ENCODE data around the gene PIAS3. TPM values are rescaled to one million over a fixed set of nuclear protein-coding genes. Genes with fewer than 3 reads are reported as not detected.

Gene PIAS3
- total RNA-seq, 2 experiments from 2014 or later, result 17.9 to 18.9 TPM

DNA sequence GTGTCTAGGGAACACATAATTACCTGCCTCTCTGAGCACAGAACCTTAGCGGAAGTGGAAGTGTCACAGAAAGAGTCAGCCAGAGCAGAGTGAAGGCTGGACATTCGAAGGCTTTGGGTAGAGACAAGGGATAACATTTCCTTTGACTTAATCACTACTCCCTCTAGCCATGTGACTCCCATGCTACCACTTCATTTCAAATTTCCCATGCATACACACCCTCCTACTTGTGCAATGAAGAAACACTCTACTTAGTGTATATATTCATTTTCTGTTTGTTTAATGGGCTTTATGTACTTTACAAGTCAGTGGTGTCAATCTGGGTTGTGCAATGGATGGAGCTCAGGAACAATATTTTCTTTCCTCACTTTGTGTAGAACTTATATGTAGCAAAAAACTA lies 19.8 kb upstream of the PIAS3 start:
- intact Hi-C loops (cut with micrococcal nuclease), result no loop called here
- no peak for ATAC-seq
- Mint-ChIP-seq H3K4me3 (no peak overlapping the region), H3K36me3 (ENCODE audit: low read depth) (no peaks in the 10 kb centered on the region), H3K4me1 (ENCODE audit: low read depth) (no peaks in the 10 kb centered on the region), H3K27me3 (peaks cover 8% of the 10 kb centered on the region), H3K9me3 (no peaks in the 10 kb centered on the region), H3K27ac (no peak overlapping the region)
- ChIA-PET CTCF (interaction anchor here (1.1 to 10.2 kb wide), 3 partner anchors 13 to 32 kb away, joined by 4 to 91 read pairs (median 43); partner anchors contain the start of gene NUDT17), POLR2A (interaction anchor here (0.5 to 1.0 kb wide), 3 partner anchors 16 to 67 kb away, joined by 3 to 4 read pairs (median 3); no protein-coding TSS in a partner anchor)
- no peak for TF ChIP-seq CTCF (IDR thresholded peaks at IDR 0.05)
- DNase-seq, result no peak

DNA sequence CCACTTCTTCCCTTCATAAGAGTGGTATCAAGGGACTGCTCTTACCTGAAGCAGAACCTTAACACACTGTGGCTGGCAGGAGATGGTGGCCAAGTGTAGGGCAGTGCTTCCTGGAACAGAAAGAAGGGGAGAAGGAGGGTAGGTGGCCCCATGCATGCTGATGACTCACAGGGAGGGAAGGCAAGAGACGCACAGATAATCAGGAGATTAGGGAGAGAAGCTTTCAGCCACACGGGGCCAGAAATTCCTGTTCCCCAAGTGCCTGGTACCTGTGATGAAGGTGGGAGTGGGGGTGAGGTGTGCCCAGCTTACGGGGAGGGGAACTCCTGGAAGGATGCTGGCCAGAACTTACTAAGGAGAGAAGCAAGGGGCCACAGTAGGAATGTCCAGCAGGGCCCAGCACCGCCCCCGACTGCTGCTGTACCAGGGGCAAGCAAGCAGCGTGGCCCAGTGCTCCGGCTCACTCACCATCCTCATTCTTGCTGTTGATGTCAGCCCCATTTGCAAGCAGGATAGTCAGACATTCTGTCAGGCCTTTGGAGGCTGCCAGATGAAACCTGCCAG lies 19.1 kb upstream of the PIAS3 start:
- ChIA-PET CTCF (interaction anchor here (6.9 to 10.2 kb wide), 2 partner anchors 14 to 31 kb away, joined by 43 to 91 read pairs; partner anchors contain the start of gene NUDT17), POLR2A (interaction anchor here (0.5 kb wide), 1 partner anchor 68 kb away, joined by 3 read pairs; no protein-coding TSS in a partner anchor)
- Mint-ChIP-seq H3K36me3 (ENCODE audit: low read depth) (no peaks in the 10 kb centered on the region), H3K27me3 (peaks cover 7% of the 10 kb centered on the region), H3K4me3 (no peak overlapping the region), H3K9me3 (no peaks in the 10 kb centered on the region), H3K27ac (no peak overlapping the region), H3K4me1 (ENCODE audit: low read depth) (no peaks in the 10 kb centered on the region)
- no peak for DNase-seq
- no peak for TF ChIP-seq CTCF (IDR thresholded peaks at IDR 0.05)
- intact Hi-C loops (cut with micrococcal nuclease), result no loop called here
- no peak for ATAC-seq

DNA sequence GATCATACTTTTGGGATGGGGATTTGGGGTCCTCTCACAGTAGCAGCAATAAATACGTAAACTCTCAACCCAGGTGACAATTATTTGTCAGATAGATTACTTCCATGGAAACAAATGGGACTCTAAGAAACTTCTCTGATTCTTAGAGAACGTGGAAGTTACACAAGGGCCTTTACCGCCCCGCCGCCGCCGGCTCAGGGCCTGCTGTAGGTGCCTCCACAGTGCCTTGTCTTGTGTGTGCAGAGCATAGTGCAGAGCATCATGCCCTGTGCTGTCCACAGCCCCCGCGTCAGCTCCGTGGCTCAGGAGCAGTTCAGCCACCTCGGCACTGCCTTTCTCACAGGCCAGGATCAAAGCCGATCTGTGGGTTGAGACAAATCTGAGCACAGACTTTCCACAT lies 15.8 kb upstream of the PIAS3 start:
- CTCF ChIA-PET, result interaction anchor here (0.6 to 5.7 kb wide), 3 partner anchors 9 to 29 kb away, joined by 3 to 43 read pairs (median 6); partner anchors contain the start of gene NUDT17
- H3K9me3 Mint-ChIP-seq, result no peaks in the 10 kb centered on the region
- POLR2A ChIA-PET, result interaction anchor here (1.4 kb wide), 1 partner anchor 15 kb away, joined by 5 read pairs; no protein-coding TSS in a partner anchor

GRCh38 chr1:145871994-145872924 lies 13.4 kb upstream of the PIAS3 start:
- CTCF ChIA-PET, result interaction anchor here (0.7 to 5.7 kb wide), 16 partner anchors 9 to 137 kb away, joined by 3 to 43 read pairs (median 5); partner anchors contain the start of genes ANKRD35, ITGA10, NUDT17 and PIAS3
- Mint-ChIP-seq H3K27ac (peak overlapping the region; percentile 27), H3K4me3 (peak overlapping the region; percentile 75), H3K27me3 (peaks cover 8% of the 10 kb centered on the region), H3K4me1 (ENCODE audit: low read depth) (peaks cover 13% of the 10 kb centered on the region), H3K9me3 (no peaks in the 10 kb centered on the region), H3K36me3 (ENCODE audit: low read depth) (no peaks in the 10 kb centered on the region)
- POLR2A ChIA-PET, result interaction anchor here (0.6 to 2.0 kb wide), 14 partner anchors 9 to 73 kb away, joined by 3 to 9 read pairs (median 3); partner anchors contain the start of genes ANKRD35, ITGA10, PEX11B and PIAS3
- ATAC-seq (peak; percentile 81), DNase-seq (peak; percentile 47)
- TF ChIP-seq CTCF (IDR thresholded peaks at IDR 0.05), result no peak
- intact Hi-C loops (cut with micrococcal nuclease), result no loop called here

More for the DNA sequence above, 15.8 kb upstream of the PIAS3 start:
- ATAC-seq (no peak), DNase-seq (no peak)
- Mint-ChIP-seq H3K4me1 (ENCODE audit: low read depth) (peaks cover 13% of the 10 kb centered on the region), H3K27ac (no peak overlapping the region), H3K27me3 (peaks cover 8% of the 10 kb centered on the region), H3K4me3 (no peak overlapping the region), H3K36me3 (ENCODE audit: low read depth) (no peaks in the 10 kb centered on the region)
- TF ChIP-seq CTCF (IDR thresholded peaks at IDR 0.05), result no peak
- intact Hi-C loops (cut with micrococcal nuclease), result no loop called here
